Measurements from ENCODE around the gene KIF24.
"Not testable (repeated sequence)": the region's sequence is repeated elsewhere in the genome, so short reads cannot be mapped to it uniquely, and the experiment has no call there.

KIF24 gene

GRCh38 chr9:34372467-34373011 is 43.5 kb upstream of the KIF24 start:
- Histone ChIP-seq H4K20me1 (no peaks in the 10 kb centered on the region), H3K36me3 (peaks cover 43% of the 10 kb centered on the region), H3K9ac (no peak overlapping the region), H3K27me3 (no peaks in the 10 kb centered on the region), H3K4me1 (peaks cover 26% of the 10 kb centered on the region), H3K4me3 (no peak overlapping the region), H3K27ac (no peak overlapping the region), H3K4me2 (no peak overlapping the region), H3K9me3 (peaks cover 41% of the 10 kb centered on the region)
- TF ChIP-seq Cebpa-rat (IDR thresholded peaks at IDR 0.05) = no peak

DNA sequence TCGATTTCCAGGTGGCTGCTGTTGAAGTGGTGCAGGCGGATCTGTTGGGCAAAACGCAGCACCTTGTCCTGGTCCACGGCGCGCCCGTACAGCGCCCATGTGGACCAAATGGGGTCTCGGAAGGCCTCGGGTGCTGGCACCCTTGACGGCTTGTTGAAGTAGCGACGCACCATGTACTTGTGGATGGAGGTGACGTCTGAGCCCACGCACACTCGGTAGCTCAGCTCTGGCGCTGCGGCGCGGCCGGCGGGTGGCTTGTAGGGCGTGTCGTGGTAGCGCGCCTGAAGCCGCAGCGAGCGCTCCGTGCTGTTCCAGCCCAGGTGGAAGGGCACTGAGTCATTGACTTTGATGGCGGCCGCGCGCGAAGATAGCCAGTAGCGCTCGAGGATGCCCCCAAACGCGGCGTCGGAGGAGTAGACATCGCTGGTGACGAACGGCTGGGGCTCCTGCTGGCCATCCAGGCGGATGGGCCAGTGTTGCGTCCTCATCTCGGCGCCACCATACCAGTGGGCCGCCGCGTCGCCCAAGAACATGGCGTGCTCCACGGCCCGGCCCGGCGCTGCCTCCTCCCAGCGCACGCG is 42.9 kb upstream of the KIF24 start:
- no peak overlapping the region for H3K27ac ChIP-seq
- no peak overlapping the region for H3K4me2 ChIP-seq
- H3K27me3 ChIP-seq = no peaks in the 10 kb centered on the region
- H3K4me3 ChIP-seq = peak overlapping the region; percentile 14; the same call in 1 of the 2 replicates
- H3K36me3 ChIP-seq = peaks cover 45% of the 10 kb centered on the region
- no peaks in the 10 kb centered on the region for H4K20me1 ChIP-seq
- no peak for TF ChIP-seq Cebpa-rat (IDR thresholded peaks at IDR 0.05)
- H3K4me1 ChIP-seq = peaks cover 21% of the 10 kb centered on the region
- H3K9ac ChIP-seq = no peak overlapping the region
- peaks cover 46% of the 10 kb centered on the region for H3K9me3 ChIP-seq

- peaks cover 45% of the 10 kb centered on the region for H3K36me3 ChIP-seq
- H3K4me1 ChIP-seq = peaks cover 18% of the 10 kb centered on the region
- H3K27me3 ChIP-seq = no peaks in the 10 kb centered on the region
- H4K20me1 ChIP-seq = no peaks in the 10 kb centered on the region
- peak overlapping the region; percentile 14; the same call in 1 of the 2 replicates for H3K4me3 ChIP-seq
- peaks cover 49% of the 10 kb centered on the region for H3K9me3 ChIP-seq
- TF ChIP-seq Cebpa-rat (IDR thresholded peaks at IDR 0.05) = no peak
- H3K9ac ChIP-seq = no peak overlapping the region
- no peak overlapping the region for H3K4me2 ChIP-seq
- no peak overlapping the region for H3K27ac ChIP-seq
Measured at GRCh38 chr9:34370970-34371880, 42.2 kb upstream of the KIF24 start.

DNA sequence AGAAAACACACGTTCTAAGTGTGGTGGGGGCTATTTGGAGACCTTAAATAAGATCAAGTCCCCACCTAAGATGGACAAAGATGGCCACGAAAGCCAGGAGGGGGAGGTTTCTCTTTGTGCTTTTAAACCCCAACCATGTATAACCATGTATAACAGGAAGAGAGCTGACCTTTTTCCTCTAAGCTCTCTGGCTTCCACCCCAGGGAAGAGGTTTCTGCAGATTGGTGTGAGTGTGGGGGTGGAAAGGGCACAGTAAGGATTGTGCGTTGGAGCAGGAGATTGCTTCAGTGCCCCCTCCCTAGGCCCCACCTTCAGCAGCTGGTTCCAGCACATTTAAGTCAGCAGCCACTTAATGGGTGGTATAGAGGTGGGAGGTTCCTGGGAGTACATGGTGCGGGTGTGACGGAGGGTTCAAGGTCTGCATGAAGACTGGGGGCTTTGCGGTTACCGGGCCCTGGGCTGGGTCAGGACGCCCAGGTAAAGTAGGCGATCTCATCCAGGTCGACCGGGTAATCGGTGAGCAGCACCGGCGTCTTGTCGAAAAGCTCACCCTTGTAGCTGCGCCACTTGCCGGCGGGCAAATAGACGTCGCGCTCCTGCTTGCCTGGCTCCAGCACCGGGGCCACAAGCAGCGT is 41.4 kb upstream of the KIF24 start:
- Histone ChIP-seq H3K27me3 (no peaks in the 10 kb centered on the region), H3K9me3 (peaks cover 49% of the 10 kb centered on the region), H3K27ac (no peak overlapping the region), H3K4me3 (no peak overlapping the region), H3K4me2 (no peak overlapping the region), H3K36me3 (peaks cover 45% of the 10 kb centered on the region), H4K20me1 (no peaks in the 10 kb centered on the region), H3K9ac (no peak overlapping the region), H3K4me1 (peaks cover 10% of the 10 kb centered on the region)
- no peak for TF ChIP-seq Cebpa-rat (IDR thresholded peaks at IDR 0.05)

DNA sequence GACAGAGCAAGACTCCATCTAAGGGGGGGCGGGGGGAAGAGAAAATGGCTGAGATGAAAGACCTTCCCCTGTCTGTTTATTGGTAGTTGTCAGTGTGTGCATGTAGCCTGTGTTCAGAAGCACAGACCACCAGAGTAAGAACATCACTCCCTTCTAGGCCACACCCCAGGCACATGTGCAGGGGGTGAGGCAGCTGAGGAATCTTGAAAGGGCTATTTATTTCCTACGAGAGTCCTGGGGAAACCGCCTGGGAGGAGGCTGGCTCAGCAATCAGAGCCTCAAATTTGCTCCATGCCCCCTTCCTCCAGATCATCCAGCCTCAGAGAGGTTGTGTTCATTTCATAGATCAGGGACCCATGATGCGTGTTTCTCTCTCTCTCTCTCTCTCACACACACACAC is 40.6 kb upstream of the KIF24 start:
- H3K4me2 ChIP-seq = no peak overlapping the region

GRCh38 chr9:34368796-34369195 is 39.7 kb upstream of the KIF24 start:
- not testable (repeated sequence) for H3K4me1 ChIP-seq, H3K27me3 ChIP-seq, H4K20me1 ChIP-seq, H3K27ac ChIP-seq, H3K4me3 ChIP-seq, H3K9ac ChIP-seq, H3K4me2 ChIP-seq
- peaks cover 49% of the 10 kb centered on the region for H3K9me3 ChIP-seq
- H3K36me3 ChIP-seq = peaks cover 45% of the 10 kb centered on the region

More for the DNA sequence above, 40.6 kb upstream of the KIF24 start:
- H3K27me3 ChIP-seq = no peaks in the 10 kb centered on the region
- peaks cover 45% of the 10 kb centered on the region for H3K36me3 ChIP-seq
- peaks cover 49% of the 10 kb centered on the region for H3K9me3 ChIP-seq
- no peak overlapping the region for H3K27ac ChIP-seq
- H3K4me1 ChIP-seq = peaks cover 2% of the 10 kb centered on the region; the same call in 1 of the 2 replicates
- TF ChIP-seq Cebpa-rat (IDR thresholded peaks at IDR 0.05) = no peak
- H3K9ac ChIP-seq = no peak overlapping the region
- H4K20me1 ChIP-seq = no peaks in the 10 kb centered on the region
- H3K4me3 ChIP-seq = no peak overlapping the region

- H4K20me1 ChIP-seq, H3K4me3 ChIP-seq, H3K27ac ChIP-seq, H3K4me1 ChIP-seq, H3K9ac ChIP-seq, H3K4me2 ChIP-seq, H3K27me3 ChIP-seq: not testable (repeated sequence)
- H3K36me3 ChIP-seq = peaks cover 44% of the 10 kb centered on the region
- H3K9me3 ChIP-seq = peaks cover 49% of the 10 kb centered on the region
Measured at GRCh38 chr9:34367751-34368410, 38.8 kb upstream of the KIF24 start.

GRCh38 chr9:34366365-34366764 is 37.3 kb upstream of the KIF24 start:
- Histone ChIP-seq H3K27me3 (no peaks in the 10 kb centered on the region), H3K4me1 (no peaks in the 10 kb centered on the region), H3K9me3 (peaks cover 35% of the 10 kb centered on the region), H4K20me1 (no peaks in the 10 kb centered on the region), H3K4me3 (no peak overlapping the region), H3K27ac (no peak overlapping the region), H3K4me2 (no peak overlapping the region), H3K36me3 (peaks cover 29% of the 10 kb centered on the region), H3K9ac (no peak overlapping the region)
- no peak for TF ChIP-seq Cebpa-rat (IDR thresholded peaks at IDR 0.05)

DNA sequence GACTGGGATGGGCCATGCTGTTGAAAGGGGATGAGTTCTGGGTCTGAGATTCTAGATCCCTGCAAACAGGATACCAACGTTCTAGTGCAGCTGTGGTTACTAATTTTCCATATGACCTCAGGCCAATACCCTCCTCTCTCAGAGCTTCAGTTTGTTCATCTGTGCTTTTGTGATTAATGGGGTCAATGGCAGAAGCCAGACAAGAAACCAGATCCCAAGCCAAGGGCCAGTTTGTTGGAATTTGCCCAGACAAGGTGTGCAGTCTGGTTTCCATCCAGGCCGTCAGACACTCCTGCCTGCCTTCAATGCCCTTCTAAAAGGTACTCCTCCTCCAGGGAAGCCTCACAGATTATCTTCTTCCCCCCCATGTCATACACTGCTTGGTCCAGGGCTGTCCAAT is 36.2 kb upstream of the KIF24 start:
- TF ChIP-seq Cebpa-rat (IDR thresholded peaks at IDR 0.05) = no peak
- Histone ChIP-seq H4K20me1 (no peaks in the 10 kb centered on the region), H3K27ac (no peak overlapping the region), H3K4me2 (no peak overlapping the region), H3K4me1 (no peaks in the 10 kb centered on the region), H3K9me3 (peaks cover 24% of the 10 kb centered on the region), H3K4me3 (no peak overlapping the region), H3K27me3 (no peaks in the 10 kb centered on the region), H3K9ac (no peak overlapping the region), H3K36me3 (peaks cover 18% of the 10 kb centered on the region)

Measured in BLaER1 (cell line).